Measurements from ENCODE around the gene DAB1.

Gene DAB1

DNA sequence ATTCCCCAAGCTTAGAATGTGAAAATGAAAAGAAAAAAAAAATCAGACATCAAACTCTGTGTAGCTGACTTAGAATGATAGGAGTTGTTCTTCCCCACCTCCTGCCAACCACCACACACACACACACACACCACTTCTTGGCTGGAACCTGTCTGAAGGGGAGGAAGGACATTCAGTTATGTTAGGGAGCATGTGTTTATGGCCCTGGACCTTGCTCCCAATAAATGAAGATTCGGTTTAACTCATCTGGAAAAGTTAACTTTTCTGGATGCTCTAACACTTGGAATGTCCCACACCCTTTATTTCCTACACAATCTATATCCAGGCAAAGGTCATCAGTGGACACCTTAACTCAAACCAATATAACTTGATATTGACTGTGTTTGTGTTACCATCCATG lies 112.4 kb downstream of the DAB1 start:
- DNase-seq: no peak

DNA sequence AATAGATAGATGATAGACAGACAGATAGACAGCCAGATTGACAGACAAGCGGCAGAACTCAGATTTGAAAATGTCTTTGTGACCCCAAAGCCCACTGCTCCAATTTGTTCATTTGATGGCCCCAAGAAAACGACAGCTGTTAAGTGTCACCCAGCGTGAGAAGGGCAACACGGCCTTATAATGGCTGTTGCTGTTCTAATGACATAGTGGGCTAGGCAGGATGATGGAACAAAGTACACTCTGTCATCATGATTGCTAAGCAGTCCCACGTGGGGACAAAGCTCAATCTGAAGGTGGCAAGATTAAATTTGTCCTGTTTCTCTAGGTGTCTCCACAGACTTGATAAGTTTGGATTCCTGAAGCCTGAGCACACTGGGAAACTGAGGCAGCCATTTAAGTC lies 112.9 kb downstream of the DAB1 start:
- DNase-seq: no peak

DNA sequence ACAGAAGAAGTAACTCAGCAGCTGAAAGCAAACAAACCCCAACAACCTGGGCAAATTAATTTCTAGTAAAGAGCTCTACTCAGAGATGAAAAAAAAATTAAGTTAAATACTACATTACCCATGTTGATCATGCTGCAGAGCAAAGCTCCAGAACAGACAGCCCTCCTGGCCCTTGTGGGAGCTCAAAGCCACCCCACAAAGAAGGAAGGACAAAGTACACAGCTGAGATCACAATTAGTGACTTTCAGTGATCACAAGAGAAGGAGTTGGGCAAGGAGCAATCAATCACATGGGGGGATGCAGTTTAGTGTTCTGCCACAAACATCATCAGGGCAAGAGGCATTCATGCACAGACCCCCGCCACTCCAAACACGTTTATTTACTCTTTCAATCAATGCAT lies 114.2 kb downstream of the DAB1 start:
- DNase-seq: no peak

DNA sequence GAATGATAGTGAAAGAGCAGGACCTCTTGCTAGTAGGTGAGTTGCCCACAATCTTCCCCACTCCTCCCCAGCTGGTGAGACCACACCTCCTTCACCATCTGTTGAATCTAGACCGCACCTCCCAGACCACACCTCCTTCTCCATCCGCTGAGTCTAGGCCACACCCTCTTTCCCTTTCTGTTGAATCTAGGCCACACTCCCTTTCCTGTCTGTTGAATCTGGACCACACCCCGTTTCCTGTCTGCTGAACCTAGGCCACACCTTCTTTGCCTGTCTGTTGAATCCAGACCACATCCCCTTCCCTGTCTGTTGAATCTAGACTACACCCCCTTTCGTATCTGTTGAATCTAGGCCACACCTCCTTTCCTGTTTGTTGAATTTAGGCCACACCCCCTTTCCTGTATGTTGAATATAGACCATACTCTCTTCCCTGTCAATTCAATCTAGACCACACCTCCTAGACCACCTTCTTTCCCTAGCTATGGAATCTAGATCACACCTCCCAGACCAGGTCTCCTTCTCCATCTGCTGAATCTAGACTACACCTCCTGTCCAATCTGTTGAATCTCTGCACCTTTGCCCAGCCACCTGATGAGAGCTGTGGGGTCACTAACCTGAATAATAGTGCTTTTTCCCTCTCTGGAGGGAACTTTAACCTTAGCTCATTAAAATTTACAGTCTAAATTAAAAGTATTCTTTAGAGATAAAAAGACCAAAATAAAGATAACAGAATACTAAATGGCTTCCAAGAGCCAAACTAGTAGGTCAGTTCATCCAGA lies 116.3 kb downstream of the DAB1 start:
- no peak for DNase-seq

DNA sequence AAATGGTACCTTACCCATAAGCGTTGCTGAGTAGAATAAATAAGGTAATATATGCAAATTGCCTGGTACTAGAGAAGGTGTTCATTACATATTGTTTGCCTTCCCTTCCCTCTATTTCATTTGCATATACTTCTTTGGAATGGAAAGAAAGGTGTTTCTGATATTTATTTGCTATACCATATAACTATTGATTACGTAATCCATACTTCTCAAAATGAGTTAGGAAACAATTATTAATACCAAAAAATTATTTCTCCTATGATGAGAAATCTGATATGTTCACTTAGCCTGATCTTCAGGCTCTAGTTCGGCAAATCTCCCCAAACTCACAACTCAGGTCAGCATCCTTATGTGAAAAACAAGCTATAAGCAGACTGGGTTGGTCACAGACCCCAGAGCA lies 119.3 kb downstream of the DAB1 start:
- no peak for DNase-seq

DNA sequence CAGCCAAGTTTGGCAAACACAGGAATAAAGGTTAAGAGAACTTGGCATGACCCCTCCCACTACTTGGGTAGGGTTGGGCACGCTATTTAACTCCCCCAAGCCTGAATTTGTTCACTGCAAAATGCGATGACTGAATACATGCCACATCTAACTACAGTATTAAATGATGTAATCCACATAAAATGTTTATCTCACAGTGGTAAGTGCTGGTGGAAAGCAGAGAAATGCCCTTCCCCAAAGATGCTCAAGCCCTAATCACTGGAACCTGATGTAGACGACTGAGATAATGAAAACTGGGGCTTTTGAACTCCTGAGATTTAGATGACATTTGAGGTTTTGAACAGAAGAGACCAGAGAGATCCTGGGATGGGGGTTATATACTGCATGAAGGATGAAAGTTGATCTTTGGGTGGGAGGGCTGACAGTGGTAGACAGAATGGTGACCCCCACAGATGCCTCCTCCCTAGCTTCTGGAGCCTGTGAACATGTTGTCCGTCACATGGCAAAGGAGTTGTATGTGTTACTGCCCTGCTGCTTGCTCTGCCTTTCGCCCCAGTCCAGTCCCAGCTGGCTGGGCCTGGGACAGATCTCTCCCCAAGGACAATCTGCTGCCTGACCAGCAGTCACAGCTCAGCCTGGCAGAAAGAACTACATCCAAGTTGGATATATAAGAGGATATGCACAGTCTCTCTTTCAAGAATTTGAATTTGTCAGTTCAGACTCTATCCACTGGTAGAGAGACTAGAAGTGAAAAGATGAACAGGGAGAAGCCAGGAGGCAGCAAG lies 120.9 kb downstream of the DAB1 start:
- no peak for DNase-seq

DNA sequence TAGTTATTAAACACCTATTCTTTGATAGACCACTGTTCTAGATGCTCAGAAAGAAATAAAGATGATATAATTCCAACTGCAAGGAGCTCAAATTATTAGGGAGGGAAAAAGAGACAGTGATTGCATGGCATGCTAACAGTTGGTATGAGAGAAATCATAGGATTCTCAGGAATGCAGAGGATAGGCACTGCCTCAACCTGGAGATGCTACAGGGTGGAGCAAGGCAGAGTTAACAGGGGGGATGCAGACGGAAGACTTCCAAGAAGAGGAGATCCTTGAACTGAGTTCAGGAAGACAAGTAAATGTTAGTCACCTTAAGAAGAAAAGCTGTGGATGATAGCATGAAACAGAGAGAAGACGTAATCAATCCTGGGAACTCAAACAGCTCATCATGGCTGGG lies 123.7 kb downstream of the DAB1 start:
- DNase-seq: no peak

DNA sequence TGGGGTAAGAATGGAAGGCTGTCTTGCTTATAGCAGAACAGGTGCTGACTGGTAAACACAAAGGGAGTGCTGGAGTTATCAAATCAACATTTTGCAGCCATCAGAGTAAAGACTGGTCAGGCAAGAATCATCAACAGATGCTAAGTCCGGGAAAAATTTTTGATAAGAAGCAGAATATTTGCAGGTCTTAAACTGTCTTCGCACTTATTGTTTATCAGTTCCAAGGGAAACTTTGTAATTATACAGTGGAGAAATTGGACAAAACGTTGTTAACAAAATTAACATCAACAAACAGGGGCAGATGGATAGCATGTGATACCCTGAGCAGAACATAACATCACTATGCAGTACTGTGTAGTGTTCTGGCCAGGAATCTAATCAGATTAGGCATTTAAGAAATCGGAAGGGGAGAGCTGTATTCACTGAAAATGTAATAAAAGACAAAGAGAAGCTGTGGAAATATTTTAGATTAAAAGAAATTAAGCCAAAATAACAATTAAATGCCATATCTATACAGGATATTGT lies 127.1 kb downstream of the DAB1 start:
- DNase-seq: no peak

DNA sequence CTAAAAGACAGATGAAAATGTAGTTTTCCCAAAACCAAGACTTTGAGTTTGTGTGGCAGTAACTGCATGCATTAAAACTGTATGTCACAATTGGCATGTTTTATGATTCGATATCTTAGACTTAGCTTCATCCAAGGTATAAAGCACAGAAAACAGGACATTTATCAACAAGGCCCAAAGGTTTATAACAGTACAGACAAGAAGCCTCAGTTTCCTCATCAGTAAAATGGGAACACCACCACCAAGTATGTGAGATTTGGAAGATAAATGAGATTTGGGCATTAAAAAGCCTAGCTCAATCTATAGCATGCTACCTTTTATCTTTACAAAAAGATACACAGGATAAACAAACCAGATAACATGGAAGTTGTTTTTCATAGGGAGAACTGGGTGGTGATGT lies 128.5 kb downstream of the DAB1 start:
- no peak for DNase-seq

DNA sequence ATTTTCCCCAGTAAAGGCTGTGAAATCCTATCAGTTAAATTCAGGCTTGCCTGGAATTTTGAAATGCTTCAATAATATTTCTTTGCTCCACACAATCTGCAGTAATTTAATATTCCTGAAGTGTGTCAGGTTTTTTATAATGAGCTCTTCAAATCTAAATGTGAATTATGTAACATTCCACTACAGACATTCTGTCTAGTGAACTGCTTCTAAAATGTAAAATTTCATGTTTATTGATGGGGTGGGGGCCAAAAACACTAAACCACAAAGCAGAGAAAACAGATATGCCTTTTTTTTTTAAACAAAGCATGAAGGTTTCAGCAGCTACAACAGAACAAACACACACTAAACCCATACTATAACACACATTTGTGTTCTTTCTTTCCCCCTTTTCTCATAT lies 129.7 kb downstream of the DAB1 start:
- no peak for DNase-seq

DNA sequence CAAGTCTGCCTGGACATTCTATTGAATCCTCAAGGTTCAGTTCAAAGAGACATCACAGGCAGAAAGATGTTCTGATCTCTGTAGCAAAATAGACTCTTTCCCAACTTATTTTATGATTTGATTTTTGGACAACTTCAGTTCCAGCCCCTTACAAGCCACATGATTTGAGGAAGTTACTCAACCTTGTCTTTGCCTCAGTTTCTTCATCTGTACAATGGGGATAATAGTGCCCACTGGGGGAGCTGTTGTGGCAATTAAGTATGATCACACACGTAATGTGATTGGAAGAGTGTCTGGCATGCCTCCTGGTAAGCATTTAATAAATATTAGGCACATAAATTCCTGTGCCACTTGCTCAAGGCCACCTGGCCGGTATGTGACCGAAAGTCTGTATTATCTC lies 130.6 kb downstream of the DAB1 start:
- no peak for DNase-seq

DNA sequence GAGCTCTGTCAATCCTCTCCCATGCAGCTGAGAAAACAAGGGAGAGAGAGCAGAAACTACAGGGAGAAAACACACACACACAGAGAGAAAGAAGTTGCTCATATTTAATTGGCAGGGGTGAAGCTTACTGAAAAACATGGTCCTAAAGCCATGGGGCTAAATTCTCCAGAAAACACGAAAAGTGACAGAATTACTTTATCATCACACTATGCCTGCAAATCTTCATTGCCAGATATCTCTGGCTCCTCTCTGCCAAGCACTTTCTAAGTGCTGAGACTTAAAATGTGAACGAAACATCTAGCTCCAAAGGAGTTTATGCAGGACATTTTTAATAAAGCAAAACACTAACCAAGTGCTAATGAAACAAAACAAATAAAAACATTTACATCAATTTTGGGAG lies 134.1 kb downstream of the DAB1 start:
- DNase-seq: no peak

DNA sequence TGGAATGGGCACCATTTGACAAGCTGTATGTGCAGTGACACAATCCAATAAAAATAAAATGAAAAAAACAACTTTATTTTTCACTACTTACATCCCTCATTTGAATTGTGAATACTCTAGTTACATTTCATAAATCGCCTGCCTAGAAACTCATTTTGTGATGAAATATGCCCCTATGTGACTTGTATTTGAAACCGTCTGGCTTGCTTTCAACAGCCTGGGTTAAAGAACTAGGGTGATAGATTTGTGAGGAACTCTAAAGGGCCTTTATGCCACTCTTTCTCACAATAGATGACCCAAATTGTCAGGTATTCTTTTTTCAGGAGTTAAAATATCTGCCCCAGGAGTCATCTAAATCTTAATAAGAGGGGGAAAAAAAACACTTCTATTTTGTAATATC lies 137.9 kb downstream of the DAB1 start:
- no peak for DNase-seq

DNA sequence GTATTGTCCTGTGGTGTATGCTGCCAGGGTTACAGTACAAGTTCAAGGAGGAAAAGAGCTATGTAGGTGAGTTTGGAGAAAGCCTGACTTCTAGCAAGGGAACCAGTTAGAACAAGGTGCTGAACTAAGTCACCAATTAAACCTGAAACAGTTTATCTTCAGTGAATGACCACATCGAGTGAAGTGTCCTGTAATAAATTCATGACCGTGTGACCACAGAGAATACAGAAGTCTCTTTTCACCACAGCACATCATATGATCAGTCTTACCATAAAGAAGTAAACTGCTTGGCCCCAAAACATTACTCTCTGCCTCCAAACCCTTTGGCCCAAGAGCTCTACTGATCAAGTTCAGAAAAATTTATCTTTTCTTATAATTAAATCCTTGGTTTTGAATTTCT lies 141.4 kb downstream of the DAB1 start:
- DNase-seq: no peak

DNA sequence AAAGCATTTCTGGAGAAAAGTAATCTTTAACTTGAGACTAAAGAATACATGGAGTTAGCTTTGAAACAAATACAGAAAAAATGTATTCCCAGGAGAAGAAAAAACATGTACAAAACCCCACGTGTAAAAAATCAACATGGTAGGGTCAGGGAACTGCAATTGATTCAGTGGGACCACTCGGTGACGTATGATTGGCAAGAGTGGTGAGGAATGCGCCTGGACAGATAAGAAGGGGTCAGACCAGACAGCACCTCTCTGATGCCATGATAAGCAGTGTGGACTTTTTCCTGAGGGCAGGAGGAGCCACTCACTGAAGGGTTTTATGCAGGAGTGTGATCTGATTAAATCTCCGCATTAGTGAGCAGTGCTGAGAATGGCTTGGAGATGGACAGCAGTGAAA lies 142.5 kb downstream of the DAB1 start:
- no peak for DNase-seq

DNA sequence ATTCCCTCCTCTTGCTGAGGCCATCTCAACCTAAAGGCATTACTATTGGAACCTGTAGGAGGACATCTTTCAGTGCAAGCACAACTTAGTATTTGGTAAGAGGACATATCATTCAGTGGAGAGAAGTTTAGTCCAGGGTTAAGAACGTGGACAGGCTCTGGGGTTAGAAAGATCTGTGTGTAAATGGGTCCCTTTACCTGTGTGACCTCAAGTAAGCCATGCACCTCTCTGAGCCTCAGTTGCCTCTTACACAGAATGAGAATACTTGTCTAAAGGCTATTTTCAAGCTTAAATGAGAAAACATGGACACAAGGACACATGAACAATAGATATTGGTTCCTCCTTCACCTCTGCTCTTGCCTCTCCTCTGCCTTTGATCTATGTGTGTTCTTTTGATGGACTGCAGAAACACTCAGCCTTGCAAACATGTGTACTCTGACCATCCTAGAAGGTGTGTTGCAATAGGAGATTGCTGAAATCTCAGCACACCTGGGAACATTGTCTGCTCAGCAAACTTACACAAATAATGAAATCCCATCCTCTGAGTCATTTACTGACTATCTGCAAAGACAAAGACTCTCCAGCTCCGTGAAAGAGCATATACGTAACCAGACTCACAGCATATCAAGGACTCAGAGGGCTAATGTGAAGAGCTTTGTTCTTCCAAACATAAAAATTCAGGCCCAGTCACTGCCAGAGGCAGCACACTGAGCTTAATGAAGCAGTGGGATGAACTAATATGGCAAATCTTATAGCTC lies 143.8 kb downstream of the DAB1 start:
- no peak for DNase-seq

DNA sequence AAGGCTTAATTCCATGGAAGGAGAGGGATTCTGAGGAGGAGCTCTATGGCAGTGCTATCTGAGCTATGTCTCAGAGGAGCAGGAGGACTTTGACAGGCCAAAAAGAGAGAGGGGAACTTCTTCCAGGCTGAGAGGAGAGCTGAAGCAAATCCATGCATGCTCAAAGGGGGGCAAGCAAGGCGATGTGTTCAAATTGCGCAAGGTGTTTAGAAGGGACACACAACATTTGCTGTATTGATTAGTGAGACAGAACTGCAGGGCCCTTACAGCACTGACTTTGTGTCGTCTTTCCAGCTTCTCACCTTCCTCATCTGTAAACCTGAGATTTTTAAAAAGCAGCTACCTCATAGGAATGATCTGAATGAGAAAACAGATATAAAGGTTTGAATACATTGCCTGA lies 145.3 kb downstream of the DAB1 start:
- DNase-seq: no peak

DNA sequence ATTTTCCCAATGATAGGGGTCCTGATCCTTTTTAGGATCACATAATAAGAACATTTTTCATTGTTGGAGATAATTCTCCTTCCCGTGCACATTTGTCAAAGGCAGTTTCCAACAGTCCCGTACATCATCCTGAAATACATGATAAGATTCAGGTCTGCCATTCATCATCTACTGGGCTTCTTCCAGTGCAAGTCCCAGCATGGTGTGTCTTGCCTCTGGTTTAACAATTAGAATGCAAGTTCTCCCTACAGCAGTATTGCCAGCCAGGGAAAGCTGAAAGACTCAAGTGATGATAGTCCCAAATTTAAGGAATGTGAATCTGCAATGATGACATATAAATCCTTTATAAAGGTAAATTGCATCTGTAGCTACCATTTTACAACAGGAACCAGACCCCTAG lies 146.2 kb downstream of the DAB1 start:
- no peak for DNase-seq

DNA sequence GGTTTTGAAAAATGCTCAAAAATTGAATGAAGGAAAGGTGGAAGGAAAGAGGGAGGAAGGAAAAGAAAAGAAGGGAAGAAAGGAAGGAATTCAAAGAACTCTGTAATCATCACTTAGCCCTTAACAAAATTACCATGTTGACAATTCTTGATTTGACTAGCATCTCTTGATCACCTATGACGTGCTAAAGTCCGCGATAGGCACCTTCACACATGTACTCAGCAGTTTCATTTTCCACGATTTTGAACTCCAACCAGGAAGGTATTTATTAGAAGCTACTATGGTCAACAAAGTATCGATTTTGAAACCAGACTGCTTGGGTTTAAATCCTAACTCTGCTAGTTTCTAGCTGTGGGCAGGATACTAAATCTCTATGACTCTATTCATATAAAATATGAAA lies 146.9 kb downstream of the DAB1 start:
- no peak for DNase-seq

DNA sequence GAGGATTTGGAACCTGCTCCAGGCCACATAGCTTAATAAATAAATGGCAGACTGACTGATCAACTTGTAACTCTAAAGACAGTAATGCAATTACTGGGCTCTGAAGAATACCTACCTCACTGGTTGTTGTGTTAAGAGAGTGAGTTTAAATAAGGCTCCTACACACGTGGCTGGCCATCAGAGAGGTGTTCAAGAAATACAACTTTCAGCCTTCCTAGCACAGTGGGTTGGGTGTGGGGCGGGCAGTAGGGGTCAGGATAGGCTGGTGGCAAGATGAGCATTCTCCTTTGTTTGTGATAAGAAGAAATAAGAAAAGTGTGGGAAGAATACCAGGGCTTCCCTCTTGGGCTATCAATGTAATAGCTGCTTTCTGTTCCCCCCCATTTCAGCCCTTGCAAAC lies 151.3 kb downstream of the DAB1 start:
- no peak for DNase-seq

DNA sequence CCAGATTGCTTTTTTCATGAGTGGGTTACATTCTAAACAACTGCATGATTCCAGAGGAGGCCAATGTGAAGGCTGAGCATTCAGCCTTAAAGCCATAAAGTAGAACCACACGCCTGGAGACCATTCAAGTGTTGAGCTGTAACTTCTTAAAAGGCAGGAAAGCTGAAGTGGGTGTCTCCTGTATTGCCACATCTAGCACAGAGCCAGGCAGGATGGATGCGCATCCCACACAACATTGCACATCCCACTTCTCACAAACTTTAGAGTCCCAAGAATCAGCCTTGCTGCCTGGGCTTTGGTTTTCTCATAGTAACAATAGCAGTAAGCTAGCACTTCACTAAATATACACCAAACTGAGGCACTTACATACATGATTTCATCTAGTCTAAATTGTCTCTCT lies 151.7 kb downstream of the DAB1 start:
- DNase-seq: no peak

DNA sequence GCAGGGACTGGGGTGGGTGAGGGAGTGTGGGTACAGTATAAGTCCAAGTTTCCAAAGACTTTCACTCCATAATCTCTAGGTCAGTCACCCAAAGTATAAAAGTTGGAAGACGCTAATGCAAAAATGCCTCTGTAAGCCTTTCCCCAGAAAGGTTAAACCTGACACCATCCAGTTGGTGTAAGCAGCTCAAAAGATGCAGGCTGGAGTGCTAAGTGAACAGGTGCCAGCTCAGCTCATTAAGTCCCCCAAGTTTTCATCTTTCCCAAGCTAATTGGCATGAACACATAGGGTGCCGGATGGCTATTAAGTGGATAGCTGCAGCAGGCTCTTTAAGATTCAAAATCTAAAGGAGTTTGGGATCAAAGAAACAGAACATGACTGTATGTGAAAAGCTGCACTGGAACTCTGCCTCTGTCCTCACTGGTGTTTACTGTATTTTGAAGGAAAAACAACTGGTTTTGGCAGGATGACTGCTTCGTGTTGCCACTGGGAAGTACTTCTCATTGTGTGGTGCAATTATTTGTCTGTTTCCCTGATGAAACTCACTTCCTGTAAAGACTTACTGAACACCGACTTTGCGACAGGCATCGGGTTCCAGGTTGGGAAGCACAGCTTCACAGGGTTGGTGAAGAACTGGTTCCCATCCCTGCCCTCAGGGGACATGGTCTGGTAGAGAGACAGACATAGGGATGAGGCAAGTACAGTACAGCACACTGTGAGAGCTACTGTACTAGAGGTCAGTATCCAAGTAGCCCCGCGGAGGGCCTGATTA lies 152.7 kb downstream of the DAB1 start:
- DNase-seq: no peak

All from AML-193 (cell line).